Ovary (tissue), 9 donors: Measurements from ENCODE around the gene IL17A. TPM values are rescaled to one million over a fixed set of nuclear protein-coding genes. Genes with fewer than 3 reads are reported as not detected.

Source experiments
- DNase-seq, 5 donors: peaks; one replicate each; pipeline ENCODE4 v3.0.0-alpha.2; 2019 to 2020
- H3K27ac ChIP-seq, 2 donors: fragments of 200-600 bp; one replicate each; pipeline versions ENCODE4 v1.5.1 to v1.8.0; 2019 to 2022
- H3K27me3 ChIP-seq: fragments of 200-600 bp; one replicate; pipeline ENCODE4 v1.8.0; 2022
- H3K36me3 ChIP-seq: fragments of 200-600 bp; sonication (generic); one replicate; pipeline ENCODE4 v1.5.1; 2019
- H3K4me1 ChIP-seq: one replicate; pipeline ENCODE4 v1.8.1; 2013; ENCODE audit warnings: mild to moderate bottlenecking, moderate library complexity; ENCODE audit not compliant: insufficient read depth
- H3K4me3 ChIP-seq: fragments of 200-600 bp; sonication (generic); one replicate; pipeline ENCODE4 v1.5.1; 2017
- H3K9me3 ChIP-seq, 2 donors: fragments of 200-600 bp in 1 of 2; sonication (generic) in 1 of 2; one replicate each; pipeline versions ENCODE4 v1.5.1 to v1.8.1; 2013 to 2019; ENCODE audit warnings: mild to moderate bottlenecking in 1 of 2, moderate library complexity in 1 of 2
- EP300 ChIP-seq: sonication (generic); formaldehyde crosslinking; IDR thresholded peaks from one replicate; pipeline ENCODE4 v1.6.1; 2017; ENCODE audit warnings: antibody characterized with exemption
- POLR2A ChIP-seq: fragments of 450-650 bp; IDR thresholded peaks from one replicate; pipeline ENCODE4 v1.6.1; 2017; ENCODE audit warnings: antibody characterized with exemption, mild to moderate bottlenecking, moderate library complexity
- WGBS, 3 donors: extraction: QIAGEN DNeasy Blood & Tissue Kit in 1 of 3; methylation state at CpG; one replicate each; pipeline versions ENCODE4 v1.1.5 to v1.1.7; 2013 to 2017; 5-methylcytosine and 5-hydroxymethylcytosine counted together
- intact Hi-C, 4 donors: fragments of 100-400 bp; cut with DNase I; formaldehyde crosslinking; loops; one replicate each; pipeline versions ENCODE4 v1.11.0 to v1.15.1; 2022 to 2023
- polyA plus RNA-seq, 2 donors: library from polyadenylated mRNA; stranded (reverse); fragments of 200-250 nt in 1 of 2; fragments of 350-450 nt in 1 of 2; fragmentation: Illumina TruSeq in 1 of 2; extraction: RNeasy Lipid Tissue Mini Kit (QIAGEN cat#74804) in 1 of 2; gene quantifications; one replicate each; pipeline ENCODE4 v1.2.3, GENCODE V29; 2013 to 2014
- total RNA-seq, 7 donors: library from RNA; depleted of rRNA in 2 of 7; stranded (reverse); fragments of >200 nt in 2 of 7; fragmentation: NEBNext Ultra II Directional in 3 of 7; extraction: Animal tissue kit (Norgen Biotek cat#: 25700) in 3 of 7; gene quantifications; one replicate each; pipeline versions ENCODE4 v1.1.0 to v1.2.4, GENCODE V29; 2016 to 2023
- TF ChIP-seq, protein P1 (sequence below), 3 donors: fragments of 450-650 bp in 2 of 3; fragments of 200-600 bp in 1 of 3; IDR thresholded peaks; one replicate each; pipeline versions ENCODE4 v1.5.1 to v1.8.0; 2016 to 2022; ENCODE audit warnings: antibody characterized with exemption in 3 of 3, mild to moderate bottlenecking in 1 of 3
- donor health status: DM: no; HTN: no; CAD: no; lungs with moderate emphysema.
- donor health status: DM: no; HTN: no; CAD: no.
- donor health status: Bipolar disorder and iron deficiency.
- donor health status: DM: yes; HTN: yes; CAD: no.
- donor health status: DM: no; HTN: no; CAD: no.
- donor health status: DM: yes; HTN: yes; CAD: no.

IL17A gene
- total and polyA plus RNA-seq, 9 donors: not detected

DNA sequence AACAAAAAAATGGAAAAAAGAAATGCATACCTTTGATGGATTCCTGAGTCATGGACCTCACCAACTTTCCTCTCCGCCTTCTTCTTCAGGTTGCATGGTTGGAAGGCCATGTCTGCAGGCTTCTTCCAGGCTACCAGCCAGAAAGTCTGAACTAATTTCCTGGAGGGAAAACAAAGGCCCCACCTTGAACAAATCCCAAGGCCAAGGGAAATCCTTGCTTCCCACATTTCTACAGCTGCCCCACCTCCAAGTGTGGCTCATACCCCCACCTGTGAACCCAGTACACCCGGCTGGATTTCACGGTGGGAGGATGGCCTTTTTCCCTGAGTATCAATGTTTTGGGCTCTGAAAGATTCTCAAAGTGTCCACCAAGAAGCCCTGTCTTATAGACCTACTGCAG is 22.4 kb downstream of the IL17A start:
- no peaks in the 10 kb centered on the region for H3K27me3 ChIP-seq
- H3K9me3 ChIP-seq: no peaks in the 10 kb centered on the region
- no peak overlapping the region for H3K4me3 ChIP-seq
- WGBS, 3 donors: 59 to 69% (median 59%) methylated on average over 3 of the region's 3 CpGs
- TF ChIP-seq POLR2A (no peak), EP300 (no peak)
- TF ChIP-seq, protein P1, sequence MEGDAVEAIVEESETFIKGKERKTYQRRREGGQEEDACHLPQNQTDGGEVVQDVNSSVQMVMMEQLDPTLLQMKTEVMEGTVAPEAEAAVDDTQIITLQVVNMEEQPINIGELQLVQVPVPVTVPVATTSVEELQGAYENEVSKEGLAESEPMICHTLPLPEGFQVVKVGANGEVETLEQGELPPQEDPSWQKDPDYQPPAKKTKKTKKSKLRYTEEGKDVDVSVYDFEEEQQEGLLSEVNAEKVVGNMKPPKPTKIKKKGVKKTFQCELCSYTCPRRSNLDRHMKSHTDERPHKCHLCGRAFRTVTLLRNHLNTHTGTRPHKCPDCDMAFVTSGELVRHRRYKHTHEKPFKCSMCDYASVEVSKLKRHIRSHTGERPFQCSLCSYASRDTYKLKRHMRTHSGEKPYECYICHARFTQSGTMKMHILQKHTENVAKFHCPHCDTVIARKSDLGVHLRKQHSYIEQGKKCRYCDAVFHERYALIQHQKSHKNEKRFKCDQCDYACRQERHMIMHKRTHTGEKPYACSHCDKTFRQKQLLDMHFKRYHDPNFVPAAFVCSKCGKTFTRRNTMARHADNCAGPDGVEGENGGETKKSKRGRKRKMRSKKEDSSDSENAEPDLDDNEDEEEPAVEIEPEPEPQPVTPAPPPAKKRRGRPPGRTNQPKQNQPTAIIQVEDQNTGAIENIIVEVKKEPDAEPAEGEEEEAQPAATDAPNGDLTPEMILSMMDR (IDR thresholded peaks at IDR 0.05): no peak
- DNase-seq: no peak
- intact Hi-C loops: no loop called here
- no peaks in the 10 kb centered on the region for H3K36me3 ChIP-seq
- H3K27ac ChIP-seq: no peak overlapping the region
- no peaks in the 10 kb centered on the region for H3K4me1 ChIP-seq

DNA sequence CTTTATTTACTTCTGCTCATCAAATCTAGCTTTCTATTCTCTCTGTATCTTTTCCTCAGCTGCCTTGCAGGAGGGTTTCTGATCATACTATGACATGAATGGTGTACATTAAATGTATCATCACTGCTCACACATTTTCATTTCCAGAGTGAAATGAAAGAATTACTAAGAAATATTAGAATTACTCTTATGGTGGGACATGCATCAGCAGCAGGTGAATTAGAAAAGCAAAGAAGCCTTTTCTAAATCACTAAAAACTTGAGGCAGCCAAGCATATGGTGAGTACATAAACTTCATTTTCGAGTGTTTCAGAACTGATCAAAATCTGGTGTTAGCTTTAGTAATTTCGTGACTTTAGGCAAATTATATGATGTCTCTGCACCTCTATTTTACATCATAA is 23.6 kb downstream of the IL17A start:
- no peak for DNase-seq
- no peak overlapping the region for H3K4me3 ChIP-seq
- 60 to 70% (median 63%) methylated on average over 2 of the region's 2 CpGs for WGBS, 3 donors
- no peaks in the 10 kb centered on the region for H3K9me3 ChIP-seq
- H3K36me3 ChIP-seq: no peaks in the 10 kb centered on the region
- no peaks in the 10 kb centered on the region for H3K4me1 ChIP-seq
- H3K27ac ChIP-seq: no peak overlapping the region
- H3K27me3 ChIP-seq: no peaks in the 10 kb centered on the region
- intact Hi-C loops: no loop called here
- TF ChIP-seq EP300 (no peak), POLR2A (no peak)
- TF ChIP-seq, protein P1 (IDR thresholded peaks at IDR 0.05): no peak

DNA sequence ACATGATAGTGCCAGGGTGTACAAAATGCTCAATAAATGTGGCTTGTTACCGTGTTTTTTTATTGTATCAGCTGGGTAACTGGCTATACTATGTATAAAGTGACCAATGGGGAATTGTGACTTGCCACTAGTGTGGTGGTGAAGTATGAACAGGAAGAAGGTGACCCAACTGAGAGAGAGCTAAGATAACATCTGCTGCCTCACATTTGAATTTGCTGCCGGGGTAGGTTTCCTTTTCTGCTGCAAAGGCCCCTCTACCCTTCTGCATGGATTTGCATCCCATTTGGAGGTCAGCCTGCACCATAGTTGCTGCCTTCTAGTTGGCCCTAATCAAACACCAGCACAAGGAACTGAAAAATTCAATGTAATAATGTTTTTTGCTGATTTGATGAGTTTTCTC is 24.1 kb downstream of the IL17A start:
- Histone ChIP-seq H3K36me3 (no peaks in the 10 kb centered on the region), H3K27me3 (no peaks in the 10 kb centered on the region), H3K4me3 (no peak overlapping the region), H3K9me3 (no peaks in the 10 kb centered on the region), H3K27ac (no peak overlapping the region), H3K4me1 (no peaks in the 10 kb centered on the region)
- intact Hi-C loops: no loop called here
- no peak for DNase-seq
- WGBS, 3 donors: 78 to 84% (median 79%) methylated on average over 2 of the region's 2 CpGs
- TF ChIP-seq EP300 (no peak), POLR2A (no peak)
- TF ChIP-seq, protein P1 (IDR thresholded peaks at IDR 0.05): no peak

DNA sequence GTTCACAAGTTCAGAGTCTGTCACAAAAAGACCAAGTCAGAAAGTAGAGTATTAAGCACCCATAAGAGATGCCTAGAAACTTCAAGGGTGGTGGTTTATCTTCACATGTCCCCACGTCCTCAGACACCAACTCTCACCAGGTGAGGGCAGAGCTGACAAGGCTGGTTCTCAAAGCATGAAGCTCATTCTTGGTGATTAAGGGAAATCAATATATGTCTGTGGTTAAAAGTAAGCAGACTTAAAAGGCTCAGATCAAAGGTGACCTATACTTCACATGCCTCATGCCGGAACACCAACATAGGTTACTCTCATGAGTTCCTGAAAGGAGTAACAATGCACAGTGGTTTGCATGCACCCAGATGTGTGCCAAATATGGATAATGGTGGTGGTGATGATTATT is 27.0 kb downstream of the IL17A start:
- H3K4me1 ChIP-seq: no peaks in the 10 kb centered on the region
- intact Hi-C loops: no loop called here

More for the DNA sequence above, 27.0 kb downstream of the IL17A start:
- no peak for DNase-seq
- Histone ChIP-seq H3K27ac (no peak overlapping the region), H3K4me3 (no peak overlapping the region), H3K27me3 (no peaks in the 10 kb centered on the region), H3K36me3 (no peaks in the 10 kb centered on the region), H3K9me3 (no peaks in the 10 kb centered on the region)
- WGBS, 3 donors: 48 to 67% (median 51%) methylated on average over 2 of the region's 2 CpGs
- TF ChIP-seq EP300 (no peak), POLR2A (no peak)
- TF ChIP-seq, protein P1 (IDR thresholded peaks at IDR 0.05): no peak
